ENCODE data around the gene ZNF652.
"Not testable (repeated sequence)": the region's sequence is repeated elsewhere in the genome, so short reads cannot be mapped to it uniquely, and the experiment has no call there.

The ZNF652 gene

DNA sequence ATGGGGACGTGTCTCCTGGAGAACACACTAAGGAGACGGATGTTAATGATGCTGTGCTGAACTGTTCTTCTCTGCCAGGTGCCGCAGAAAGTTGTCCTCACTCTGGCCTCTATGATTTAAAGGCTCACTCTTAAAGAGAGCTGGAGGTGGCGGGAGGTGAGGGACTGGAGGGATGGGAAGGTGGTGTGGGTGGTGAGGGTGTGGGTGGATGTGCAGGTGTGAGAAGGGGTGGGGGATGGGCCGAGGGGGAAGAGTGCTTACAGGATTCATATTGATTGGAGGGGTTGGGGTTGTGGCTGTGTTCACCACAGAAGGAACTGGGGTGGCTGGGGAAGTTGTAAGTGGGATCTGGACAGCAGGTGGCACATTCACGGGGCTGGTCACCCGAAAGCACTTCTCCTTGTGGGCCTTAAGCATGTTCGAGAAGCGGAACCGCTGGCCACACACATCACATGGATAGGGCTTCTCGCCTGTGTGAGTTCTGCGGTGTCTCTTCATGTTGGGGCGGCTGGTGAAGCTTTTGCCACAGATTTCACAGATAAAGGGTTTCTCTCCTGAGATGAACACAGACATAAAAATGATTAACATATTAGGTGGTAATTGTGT, 63.6 kb downstream of the ZNF652 start:
- no peak for DNase-seq

DNA sequence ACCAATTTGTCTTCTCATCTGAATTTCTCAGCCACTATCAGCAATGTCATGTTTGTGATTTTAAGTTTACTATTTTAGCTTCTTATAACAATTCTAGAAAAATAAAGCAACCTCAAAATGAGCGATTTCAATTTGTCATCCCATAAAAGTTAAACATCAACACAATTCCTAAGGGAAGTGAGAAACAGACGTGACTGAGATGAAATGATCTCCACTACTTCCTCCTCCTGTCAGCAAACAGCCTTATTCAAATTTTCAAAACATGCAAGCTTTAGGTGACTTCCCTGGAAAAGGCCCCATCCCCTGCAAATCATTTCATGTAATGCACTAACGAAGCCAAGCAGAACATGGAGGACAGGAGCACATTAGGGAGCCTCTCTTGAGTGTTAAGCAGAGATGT, 64.9 kb downstream of the ZNF652 start:
- DNase-seq, result no peak

DNA sequence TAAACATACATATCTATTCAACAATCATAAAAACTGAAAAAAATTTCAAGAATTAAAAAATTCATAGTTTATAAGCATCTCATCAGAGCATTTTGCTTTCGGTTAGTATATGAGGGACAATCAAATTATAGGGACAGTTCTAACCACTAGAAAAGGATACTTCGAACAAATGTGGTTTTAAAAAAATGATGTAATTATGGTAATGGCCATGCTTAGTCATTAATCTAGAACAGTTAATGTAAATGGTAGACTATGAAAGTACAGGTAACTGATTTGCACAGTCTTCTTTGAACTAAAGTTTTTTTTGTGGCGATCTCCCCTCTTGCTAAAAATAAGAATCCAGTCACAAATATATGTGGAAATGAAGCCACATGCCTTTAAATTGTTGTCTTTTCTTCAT, 67.9 kb downstream of the ZNF652 start:
- DNase-seq, result no peak

DNA sequence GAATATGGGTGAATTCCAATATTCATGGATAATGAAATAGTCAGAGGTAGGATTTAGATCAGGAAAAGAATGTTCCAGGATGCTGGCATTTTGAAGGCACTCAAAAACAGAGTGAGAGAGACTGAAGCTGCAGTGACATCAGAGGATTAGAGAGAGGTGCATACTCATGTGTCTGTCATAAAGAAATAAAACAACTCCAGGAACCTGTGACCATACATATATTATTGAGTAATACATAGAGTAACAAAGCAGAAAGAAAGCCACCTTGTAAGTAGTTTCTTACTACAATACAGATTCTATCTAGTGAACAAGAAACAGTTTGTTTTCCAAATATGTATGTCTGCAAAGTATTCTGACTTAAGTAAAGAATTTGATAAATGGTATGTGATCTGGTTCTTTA, 69.1 kb downstream of the ZNF652 start:
- no peak for DNase-seq

DNA sequence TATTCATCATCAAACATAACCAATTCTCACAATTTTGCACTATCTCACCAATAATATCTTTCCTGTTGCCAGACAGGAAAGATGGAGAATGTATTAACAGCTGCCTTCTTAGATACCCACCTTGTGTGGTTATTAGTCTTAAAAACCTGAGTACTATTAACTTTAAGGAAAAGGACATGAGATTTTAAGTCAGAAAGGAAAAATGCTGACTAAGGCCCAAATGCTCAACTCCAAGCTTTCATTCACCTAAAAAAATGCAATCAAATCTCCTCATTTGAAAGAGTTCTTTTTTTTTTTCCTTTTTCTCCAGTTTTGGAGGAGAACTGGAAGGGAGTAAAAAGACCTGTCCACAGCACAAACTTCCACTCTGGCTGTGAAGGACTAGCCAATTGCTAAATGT, 70.1 kb downstream of the ZNF652 start:
- DNase-seq, result no peak

DNA sequence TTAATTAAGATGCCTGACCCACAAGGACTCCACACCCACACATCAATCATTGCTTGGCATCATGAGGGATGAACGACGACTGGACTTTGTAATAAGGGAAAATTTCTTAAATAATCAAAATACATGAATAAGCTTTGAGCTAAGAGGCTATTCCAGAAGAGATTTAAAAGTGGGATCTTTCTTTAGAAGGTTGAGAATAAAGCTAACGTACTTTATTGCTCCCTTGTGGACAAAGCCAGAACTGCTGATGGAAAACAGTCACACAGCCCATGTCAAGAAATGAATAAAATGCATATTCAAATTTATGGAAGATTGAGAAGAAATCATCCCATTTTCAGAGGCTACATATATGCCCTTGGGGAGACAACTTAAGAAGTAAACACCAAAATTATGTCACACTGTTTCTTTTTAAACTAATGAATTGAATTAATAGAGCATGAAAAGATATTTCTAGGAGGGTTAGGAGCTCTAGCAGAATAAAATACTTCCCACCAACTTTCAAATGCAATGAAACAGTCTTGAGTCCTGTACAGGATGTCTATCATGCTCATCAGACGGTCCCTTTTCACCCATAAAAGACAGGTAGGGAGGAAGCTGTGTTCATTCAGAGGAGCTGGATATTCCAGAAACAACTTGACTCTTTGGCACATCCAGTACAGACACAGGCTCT, 71.2 kb downstream of the ZNF652 start:
- DNase-seq, result peak in 1 of 2 donors; percentile 8

DNA sequence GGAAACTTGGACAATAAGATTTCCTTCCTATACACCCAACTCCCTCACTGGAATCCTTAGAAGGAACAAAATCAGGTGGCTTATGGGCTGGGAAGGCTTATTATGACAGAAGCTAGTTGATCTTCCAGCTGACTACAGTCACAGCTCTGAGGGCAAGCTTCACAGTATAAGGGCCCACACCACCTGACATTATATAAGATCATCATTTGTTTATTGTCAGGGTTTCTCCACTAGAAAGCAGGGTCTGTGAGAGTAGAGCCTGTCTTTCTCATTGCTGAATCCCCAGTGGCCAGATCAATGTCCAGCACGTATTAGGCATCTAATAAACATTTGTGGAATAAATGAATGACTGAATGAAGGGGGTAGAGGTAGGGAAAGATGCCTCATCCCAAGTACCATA, 73.7 kb downstream of the ZNF652 start:
- no peak for DNase-seq

DNA sequence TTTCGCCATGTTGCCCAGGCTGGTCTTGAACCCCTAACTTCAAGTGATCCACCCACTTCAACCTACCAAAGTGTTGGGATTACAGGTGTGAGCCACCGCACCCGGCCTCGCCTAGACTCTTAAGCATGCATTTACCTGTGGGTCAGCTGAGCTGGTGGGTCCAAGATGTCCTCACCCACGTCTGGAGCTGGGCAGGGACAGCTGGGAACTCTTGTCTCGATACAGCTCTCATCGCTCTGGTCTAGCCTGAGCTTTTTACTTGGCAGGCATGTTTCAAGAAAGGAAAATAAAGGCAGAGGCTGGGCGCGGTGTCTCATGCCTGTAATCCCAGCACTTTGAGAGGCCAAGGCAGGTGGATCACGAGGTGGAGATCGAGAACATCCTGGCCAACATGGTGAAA, 74.6 kb downstream of the ZNF652 start:
- no peak for DNase-seq

DNA sequence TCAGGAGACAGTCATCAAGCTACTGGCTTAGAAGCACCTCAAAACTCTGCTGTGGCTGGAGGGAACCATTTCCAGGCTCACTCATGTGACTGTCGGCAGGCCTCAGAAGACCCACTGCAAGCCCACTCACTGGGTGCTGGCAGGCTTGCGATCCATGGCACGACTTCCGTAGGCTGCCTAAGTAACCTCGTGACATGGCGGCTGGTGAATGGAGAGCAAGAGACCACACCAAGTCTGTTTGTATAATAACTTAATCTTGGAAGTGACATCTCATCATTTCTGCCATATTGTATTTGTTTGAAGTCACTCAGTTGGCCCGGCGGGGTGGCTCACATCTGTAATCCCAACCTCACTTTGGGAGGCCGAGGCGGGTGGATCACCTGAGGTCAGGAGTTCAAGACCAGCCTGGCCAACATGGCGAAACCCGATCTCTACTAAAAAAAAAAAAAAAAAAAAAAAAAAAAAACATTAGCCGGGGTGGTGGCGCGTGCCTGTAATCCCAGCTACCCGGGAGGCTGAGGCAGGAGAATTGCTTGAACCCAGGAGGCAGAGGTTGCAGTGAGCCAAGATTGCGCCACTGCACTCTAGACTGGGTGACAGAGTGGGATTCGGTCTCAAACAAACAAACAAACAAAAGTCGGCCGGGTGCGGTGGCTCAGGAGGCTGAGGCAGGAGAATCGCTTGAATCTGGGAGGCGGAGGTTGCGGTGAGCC, 75.6 kb downstream of the ZNF652 start:
- DNase-seq, result not testable (repeated sequence)

DNA sequence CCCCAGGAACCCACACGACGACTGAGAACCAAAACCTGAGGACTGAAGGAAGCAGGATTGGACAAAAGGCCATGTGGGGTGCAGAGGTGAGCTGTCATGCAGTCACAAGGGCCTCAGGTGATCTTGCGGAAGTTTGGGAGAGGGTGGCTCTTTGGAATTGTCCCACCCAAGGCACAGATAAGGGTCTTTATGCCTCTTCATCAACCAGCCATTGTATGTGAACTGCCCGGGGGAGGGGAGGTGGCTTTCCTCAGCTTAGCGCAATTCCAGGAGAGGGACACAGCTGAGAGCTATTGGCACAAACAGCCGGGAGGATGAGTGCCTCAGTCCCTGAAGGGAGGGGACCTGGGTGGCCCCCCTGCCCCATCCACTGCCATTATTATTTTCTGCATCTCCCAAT, 76.3 kb downstream of the ZNF652 start:
- no peak for DNase-seq

DNA sequence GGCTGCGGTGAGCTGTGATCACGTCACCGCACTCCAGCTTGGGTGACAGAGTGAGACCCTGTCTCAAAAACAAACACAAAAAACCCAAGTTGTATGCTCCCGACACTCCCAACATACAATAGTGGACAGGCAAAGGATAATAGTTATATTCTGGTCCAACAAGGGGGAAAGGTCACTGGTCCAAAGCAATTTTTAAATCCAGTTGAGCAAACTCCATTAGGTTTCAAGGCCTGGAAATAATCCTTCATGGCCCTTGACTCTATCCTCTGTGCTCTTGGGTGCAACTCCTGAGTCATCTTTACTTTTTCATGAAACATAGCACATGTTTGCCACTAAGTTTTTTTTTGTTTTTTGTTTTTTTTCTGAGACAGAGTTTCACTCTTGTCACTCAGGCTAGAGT, 81.1 kb downstream of the ZNF652 start:
- DNase-seq, result no peak

DNA sequence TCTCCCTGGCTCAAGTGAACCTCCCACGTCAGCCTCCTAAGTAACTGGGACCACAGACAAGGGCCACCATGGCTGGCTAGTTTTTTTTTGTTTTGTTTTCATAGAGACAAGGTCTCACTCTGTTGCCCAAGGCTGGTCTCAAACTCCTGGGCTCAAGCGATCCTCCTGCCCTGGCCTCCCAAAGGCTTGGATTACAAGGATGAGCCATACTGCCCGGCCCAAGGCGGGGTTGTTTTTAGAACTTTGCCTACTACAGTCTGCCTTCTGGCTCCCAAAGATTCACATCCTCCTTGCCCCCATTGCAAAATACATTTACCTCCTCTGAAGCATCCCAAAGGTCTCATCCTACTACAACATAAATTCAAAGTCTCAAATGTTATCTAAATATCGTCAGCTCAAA, 82.0 kb downstream of the ZNF652 start:
- no peak for DNase-seq

DNA sequence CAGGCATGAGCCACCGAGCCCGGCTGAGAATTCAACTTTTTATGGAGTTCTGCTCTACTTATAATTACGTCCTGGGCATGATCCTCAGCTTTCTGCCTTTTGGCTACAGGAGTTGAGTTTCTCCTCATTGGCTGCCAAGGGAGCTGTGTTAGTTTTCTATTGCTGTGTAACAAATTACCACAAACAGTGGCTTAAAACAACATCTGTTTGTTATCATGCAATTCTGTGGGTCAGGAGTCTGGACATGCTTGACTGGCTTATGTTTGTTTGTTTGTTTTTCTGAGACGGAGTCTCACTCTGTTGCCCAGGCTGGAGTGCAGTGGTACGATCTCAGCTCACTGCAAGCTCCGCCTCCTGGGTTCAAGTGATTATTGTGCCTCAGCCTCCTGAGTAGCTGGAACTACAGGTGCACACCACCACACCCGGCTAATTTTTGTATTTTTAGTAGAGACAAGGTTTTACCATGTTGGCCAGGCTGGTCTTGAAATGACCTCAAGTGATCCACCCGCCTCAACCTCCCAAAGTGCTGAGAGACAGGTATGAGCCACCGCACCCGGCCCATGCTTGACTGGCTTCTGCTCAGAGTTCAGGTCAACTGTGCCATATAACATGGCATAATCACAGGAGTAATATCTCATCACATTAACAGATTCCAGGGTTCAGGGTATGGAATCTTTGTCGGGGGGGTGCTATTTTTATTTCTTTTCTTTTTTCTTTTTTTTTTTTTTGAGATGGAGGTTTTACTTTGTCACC, 82.6 kb downstream of the ZNF652 start:
- DNase-seq, result not testable (repeated sequence)

DNA sequence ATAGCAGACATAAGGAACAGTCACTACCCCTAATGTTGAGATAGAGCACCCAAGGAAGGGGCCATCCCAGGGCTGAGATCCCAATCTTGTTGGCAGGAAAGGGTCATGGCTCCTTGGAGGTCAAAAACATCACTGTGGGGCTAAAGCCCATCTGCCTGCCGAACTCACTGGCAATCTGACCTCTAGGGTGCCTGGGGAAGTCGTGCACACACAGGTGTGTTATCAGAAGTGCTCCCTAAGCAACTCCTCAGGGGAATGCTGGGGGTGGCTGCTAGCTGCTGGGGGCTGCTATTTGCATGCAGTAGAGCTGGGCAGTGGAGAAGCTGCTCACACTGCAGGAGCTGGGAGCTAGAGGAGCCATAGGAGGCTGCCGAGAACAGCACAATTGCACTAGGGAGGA, 84.0 kb downstream of the ZNF652 start:
- DNase-seq, result no peak

DNA sequence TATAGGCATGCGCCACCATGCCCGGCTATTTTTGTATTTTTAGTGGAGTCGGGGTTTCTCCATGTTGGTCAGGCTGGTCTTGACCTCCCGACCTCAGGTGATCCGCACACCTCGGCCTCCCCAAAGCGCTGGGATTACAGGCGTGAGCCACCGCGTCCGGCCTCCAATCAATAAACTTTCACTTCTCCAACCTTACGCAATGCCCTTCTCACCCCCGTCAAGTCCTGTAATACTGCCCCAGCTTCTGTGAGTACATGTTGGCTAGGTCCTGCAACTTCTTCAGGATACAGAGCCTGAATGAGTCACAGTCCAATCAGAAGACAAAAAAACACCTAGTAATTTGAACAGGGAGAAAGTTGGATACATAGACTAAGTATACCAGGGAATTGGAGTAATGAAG, 84.4 kb downstream of the ZNF652 start:
- DNase-seq, result no peak

DNA sequence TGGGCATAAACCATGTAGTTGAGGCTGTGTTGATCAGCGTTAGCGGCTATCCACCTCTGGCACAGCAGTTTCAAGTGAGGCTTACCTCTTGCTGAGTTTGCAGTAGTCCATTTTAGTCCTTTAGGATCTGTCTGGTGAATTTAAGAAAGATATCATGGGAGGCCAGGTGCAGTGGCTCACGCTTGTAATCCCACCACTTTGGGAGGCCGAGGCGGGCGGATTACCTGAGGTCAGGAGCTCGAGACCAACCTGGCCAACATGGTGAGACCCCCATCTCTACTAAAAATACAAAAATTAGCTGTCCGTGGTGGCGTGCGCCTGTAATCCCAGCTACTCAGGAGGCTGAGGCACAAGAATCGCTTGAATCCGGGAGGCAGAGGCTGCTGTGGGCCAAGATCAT, 86.1 kb downstream of the ZNF652 start:
- DNase-seq, result not testable (repeated sequence)

DNA sequence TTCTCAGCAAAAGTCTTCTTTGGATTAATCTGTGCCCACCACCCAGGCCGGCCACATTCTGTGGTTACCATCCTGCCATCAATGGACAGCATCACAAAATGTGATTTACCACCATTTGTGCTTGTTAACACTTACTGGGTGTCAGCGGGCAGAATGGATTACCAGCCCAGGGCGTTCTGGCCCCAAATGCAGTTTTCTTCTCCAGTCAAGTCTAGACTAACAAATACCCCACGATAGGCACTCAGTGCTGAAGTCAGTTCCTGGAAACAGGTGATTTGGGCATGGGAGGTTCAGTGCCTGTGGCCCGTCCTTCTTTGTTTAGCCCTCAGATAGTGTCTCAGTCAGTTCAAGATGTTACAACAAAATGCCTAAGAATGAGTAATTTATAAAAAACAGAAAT, 92.7 kb downstream of the ZNF652 start:
- no peak for DNase-seq

DNA sequence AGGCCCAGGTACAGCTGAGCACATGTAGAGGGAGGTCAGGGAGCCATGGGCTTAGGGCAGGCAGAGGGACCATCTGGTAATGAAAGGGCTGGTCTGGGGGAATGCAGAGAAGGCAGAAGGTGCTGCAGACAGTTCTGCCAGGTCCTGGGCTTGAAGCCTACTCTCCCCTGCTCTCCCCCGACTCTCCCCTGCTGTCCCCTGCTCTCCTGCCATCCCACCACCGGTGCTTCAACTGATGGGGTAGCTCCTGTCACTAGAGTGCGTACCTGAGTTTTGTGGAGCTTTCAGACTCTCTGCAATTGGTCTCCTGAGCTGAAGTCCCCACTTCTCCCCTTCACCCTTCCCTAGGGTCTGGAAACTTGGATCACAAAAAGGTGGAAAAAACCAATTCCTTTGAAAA, 94.1 kb downstream of the ZNF652 start:
- no peak for DNase-seq

DNA sequence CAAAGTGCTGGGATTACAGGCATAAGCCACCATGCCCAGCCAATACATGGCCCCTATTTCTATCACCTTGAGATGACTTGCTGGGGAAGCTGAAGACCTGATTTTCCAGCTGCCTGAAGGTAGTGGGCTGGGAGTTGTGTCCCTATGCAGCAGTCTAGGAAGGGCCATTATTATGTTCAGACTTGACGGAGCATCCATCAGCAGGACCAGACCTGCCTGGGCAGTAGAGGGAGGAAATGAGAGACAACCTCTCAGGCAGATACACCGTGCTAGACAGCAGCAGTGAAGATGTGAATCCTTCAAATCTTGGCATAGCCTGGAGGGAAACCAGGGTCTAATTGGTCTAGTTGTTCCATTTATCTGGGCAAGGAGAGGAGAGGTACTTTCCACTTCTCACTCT, 95.8 kb downstream of the ZNF652 start:
- no peak for DNase-seq

DNA sequence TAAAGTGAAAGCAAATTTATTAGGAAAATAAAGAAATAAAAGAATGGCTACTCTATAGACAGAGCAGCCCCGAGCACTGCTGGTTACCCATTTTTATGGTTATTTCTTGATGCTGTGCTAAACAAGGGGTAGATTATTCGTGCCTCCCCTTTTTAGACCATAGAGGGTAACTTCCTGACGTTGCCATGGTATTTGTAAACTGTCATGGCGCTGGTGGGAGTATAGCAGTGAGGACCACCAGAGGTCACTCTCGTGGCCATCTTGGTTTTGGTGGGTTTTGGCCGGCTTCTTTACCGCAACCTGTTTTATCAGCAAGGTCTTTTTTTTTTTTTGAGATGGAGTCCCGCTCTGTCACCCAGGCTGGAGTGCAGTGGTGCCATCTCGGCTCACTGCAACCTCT, 100.5 kb downstream of the ZNF652 start:
- DNase-seq, result not testable (repeated sequence)

DNA sequence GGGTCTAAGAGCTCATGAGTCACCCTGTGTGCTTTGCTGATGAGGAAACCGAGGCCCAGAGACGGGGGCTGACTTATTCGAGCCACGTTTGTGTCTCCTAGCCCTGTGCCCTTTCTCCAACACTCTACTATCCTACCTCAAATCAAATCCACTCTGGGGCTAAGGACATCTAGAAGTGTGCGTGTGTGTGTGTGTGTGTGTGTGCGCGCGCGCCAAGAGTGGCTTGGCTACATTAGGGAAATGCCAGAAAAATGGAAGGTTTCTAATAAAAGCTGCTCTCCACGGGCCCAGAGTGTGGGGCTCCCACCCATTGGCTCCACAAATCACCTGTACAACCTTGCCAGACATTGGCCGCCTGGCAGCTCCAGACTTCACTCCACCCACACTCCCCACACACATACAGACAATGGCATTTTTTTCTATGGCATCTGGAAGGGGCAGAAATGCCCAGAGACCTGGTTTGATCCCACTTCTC, 101.2 kb downstream of the ZNF652 start:
- no peak for DNase-seq

DNA sequence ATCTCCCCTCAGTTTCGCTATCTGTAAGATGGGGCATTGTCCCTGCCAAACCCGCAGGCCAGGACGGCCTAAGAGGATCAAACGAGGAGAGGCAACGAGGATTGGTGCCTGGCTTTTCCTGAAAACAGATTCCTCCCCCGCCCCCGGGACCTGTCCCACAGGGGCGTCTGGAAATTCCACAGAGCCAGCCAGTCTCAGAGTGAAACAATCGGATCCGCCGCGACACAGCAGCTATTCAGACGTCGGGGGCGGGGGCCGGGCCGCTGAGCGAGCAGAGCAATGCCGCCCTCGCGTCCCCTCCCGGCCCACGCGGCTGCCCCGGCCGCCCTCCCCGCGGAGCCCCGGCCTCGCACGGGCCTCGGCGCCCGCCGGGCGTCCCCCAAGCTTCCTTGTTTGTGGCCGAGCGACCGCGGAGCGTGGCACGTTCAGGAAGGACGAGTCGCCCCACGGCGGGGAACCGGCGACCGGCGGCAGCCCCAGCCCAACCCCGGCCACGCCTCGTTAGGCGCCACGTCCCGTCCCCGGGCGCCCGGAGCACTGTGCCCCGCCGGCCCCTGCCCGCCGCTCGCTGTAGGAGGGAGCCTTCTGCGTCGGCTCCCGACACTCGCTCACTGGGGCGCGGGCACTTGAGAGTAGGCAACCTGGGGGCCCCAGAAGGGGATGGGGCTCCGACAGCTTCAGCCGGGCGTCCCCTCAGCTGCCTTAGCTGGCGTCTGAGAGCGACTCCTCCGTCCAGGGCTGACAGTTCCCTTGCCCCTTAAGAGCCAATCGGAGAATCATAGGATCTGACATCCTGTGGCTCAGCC, 101.8 kb downstream of the ZNF652 start:
- DNase-seq, result peak; percentile 43 to 44

DNA sequence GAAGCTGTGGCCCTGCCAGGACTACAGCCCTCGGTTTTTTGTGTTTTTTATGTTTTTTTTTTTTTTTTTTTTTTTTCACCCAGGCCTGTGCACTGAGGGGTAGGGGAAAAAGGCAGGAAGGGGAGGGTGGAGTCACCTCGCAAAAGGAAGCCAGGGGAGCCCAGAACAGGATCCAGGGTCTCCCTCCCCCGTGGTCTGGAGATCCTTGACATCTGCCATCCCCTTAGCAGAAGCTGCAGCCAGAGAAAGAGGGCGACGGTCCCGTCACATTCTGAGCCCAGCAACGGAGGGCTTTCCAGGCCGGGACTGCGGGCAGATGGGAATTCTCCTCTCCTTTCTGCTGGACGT, 102.4 kb downstream of the ZNF652 start:
- DNase-seq, result no peak

All from CD4-positive, alpha-beta T cell treated with Interleukin-4 for 1 hour (primary cell).